ENCODE results near the gene CALU.
A peak's percentile ranks its signal among the peaks of the same experiment; 100 is the strongest.

The CALU gene

DNA sequence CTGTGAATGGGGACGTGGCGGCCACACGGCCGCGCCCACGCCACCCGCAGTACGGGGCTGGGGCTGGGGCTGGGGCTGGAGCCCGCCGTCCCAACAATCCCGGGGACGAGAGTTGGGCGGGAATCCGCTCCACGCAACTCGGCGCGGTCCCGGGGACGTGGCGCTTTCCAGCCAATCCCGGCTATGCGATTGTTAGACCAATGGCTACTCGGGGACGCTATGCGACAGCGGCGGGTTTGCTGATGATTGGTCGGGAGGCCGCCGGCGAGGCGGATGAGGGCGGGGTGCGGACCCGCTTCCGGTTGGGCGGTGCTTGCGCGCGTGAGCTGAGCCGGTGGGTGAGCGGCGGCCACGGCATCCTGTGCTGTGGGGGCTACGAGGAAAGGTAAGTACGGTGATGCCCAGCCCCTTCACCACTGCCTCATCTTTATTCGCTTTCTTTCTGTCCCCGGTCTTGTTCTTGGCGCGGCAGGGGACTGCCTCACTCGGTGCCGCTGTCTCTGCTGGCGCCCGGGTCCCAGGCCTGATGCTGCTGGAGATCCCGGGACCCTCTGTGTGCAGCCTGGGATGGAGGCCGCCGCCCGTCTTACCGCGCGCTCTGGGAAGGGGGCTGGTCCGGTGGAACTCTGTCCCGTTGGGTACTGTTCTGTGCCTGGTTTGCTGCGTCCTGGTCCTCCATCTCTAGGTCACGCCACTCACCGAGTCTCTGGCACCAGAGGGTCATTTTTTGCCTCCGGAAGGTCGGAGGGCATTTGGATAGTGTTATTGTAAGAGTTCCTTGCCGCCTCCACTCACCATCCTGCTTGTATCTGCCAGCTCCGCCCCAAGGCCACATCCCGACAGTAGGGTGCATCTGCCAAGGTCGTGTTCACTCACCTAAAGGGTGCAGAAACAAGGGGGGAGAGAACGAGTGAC, at the start of gene CALU:
Gene CALU, plus strand, starts transcription at position 312 of the 915 bp plus-strand sequence. CDS start 9,225 bp downstream, outside the sequence.
- peaks cover 11 to 22% of the 10 kb centered on the region in 2 donors for H3K4me1 ChIP-seq (ENCODE audit: control insufficient read depth in 1 of 2, insufficient read depth in 2 of 2, low read length in 2 of 2)
- peaks cover 0 to 22% of the 10 kb centered on the region in 2 donors for H3K36me3 ChIP-seq (ENCODE audit: control insufficient read depth in 1 of 2, insufficient read depth in 2 of 2, low read length in 2 of 2)
- H3K27me3 ChIP-seq (ENCODE audit: low read depth, low read length) = no peaks in the 10 kb centered on the region
- H3K27ac ChIP-seq (ENCODE audit: low read length) = peak within 1 kb of the TSS; percentile 96
- H3K9me3 ChIP-seq (ENCODE audit: control insufficient read depth in 1 of 2, low read length in 2 of 2) = no peaks in the 10 kb centered on the region
- peak within 1 kb of the TSS; percentile 69 to 97 for H3K4me3 ChIP-seq (ENCODE audit: low read depth in 1 of 2, low read length in 2 of 2)

DNA sequence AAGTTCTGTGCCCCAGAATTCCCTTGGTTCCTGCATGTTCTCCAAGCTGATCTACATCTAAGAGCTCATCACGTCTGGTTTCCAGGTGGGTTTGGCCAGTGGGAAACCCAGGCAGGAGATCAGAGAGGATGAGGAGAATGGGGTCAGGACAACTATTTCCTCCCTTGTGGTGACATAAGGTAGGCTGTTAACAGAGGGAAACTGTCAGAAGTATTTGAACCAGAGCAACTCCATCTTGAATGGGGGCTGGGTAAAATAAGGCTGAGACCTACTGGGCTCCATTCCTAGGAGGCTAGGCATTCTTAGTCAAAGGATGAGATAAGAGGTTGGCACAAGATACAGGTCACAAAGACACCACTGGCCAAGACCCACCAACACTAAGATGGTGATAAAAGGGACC, 47.9 kb upstream of the CALU start:
- no peak overlapping the region for H3K4me3 ChIP-seq (ENCODE audit: low read depth in 1 of 2, low read length in 2 of 2)
- no peaks in the 10 kb centered on the region for H3K4me1 ChIP-seq (ENCODE audit: control insufficient read depth in 1 of 2, insufficient read depth in 2 of 2, low read length in 2 of 2)
- no peak overlapping the region for H3K27ac ChIP-seq (ENCODE audit: low read length)
- H3K9me3 ChIP-seq (ENCODE audit: control insufficient read depth in 1 of 2, low read length in 2 of 2) = no peaks in the 10 kb centered on the region
- no peaks in the 10 kb centered on the region for H3K36me3 ChIP-seq (ENCODE audit: control insufficient read depth in 1 of 2, insufficient read depth in 2 of 2, low read length in 2 of 2)
- peaks cover 4% of the 10 kb centered on the region for H3K27me3 ChIP-seq (ENCODE audit: low read depth, low read length)

DNA sequence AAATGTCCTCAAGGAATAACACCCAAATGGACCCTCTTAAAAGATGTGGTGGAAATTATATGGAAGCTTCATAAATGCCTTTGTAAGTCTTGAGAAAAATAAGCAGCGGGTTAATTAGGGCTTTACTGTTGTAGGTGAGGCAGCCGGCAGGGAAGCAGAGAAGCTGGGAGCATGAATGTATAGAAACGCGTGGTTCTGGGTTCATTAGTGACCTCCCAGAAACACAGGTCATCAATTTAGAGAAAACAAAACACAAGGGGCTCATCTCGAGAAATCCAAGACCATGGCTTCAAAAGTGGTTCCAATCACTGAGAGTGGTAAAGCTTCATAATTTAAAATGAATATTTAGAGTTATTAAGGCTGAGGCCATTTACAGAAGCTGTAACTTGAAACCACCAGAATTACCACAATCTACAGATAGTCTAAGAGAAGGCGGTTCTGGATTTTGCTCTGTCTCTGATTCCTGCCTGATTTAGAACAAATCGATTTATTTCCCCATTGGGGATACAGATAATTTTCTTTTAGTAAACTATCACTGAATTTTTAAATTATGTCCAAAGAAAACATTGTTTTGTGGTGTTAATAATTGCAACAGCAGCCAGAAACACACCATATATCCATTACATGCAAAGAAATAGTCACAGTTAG, 46.4 kb upstream of the CALU start:
- Histone ChIP-seq H3K36me3 (ENCODE audit: control insufficient read depth in 1 of 2, insufficient read depth in 2 of 2, low read length in 2 of 2) (no peaks in the 10 kb centered on the region), H3K4me3 (ENCODE audit: low read depth in 1 of 2, low read length in 2 of 2) (no peak overlapping the region), H3K9me3 (ENCODE audit: control insufficient read depth in 1 of 2, low read length in 2 of 2) (no peaks in the 10 kb centered on the region), H3K4me1 (ENCODE audit: control insufficient read depth in 1 of 2, insufficient read depth in 2 of 2, low read length in 2 of 2) (peaks cover 0 to 5% of the 10 kb centered on the region in 2 donors), H3K27ac (ENCODE audit: low read length) (no peak overlapping the region), H3K27me3 (ENCODE audit: low read depth, low read length) (peaks cover 18% of the 10 kb centered on the region)

- H3K27ac ChIP-seq (ENCODE audit: low read length) = no peak overlapping the region
- no peaks in the 10 kb centered on the region for H3K36me3 ChIP-seq (ENCODE audit: control insufficient read depth in 1 of 2, insufficient read depth in 2 of 2, low read length in 2 of 2)
- peaks cover 26% of the 10 kb centered on the region for H3K27me3 ChIP-seq (ENCODE audit: low read depth, low read length)
- H3K4me1 ChIP-seq (ENCODE audit: control insufficient read depth in 1 of 2, insufficient read depth in 2 of 2, low read length in 2 of 2) = peaks cover 0 to 5% of the 10 kb centered on the region in 2 donors
- H3K9me3 ChIP-seq (ENCODE audit: control insufficient read depth in 1 of 2, low read length in 2 of 2) = no peaks in the 10 kb centered on the region
- no peak overlapping the region for H3K4me3 ChIP-seq (ENCODE audit: low read depth in 1 of 2, low read length in 2 of 2)
Measured at GRCh38 chr7:128693373-128694015, 45.7 kb upstream of the CALU start.

- no peaks in the 10 kb centered on the region for H3K9me3 ChIP-seq (ENCODE audit: control insufficient read depth in 1 of 2, low read length in 2 of 2)
- peaks cover 0 to 5% of the 10 kb centered on the region in 2 donors for H3K4me1 ChIP-seq (ENCODE audit: control insufficient read depth in 1 of 2, insufficient read depth in 2 of 2, low read length in 2 of 2)
- no peaks in the 10 kb centered on the region for H3K36me3 ChIP-seq (ENCODE audit: control insufficient read depth in 1 of 2, insufficient read depth in 2 of 2, low read length in 2 of 2)
- H3K27ac ChIP-seq (ENCODE audit: low read length) = no peak overlapping the region
- peaks cover 28% of the 10 kb centered on the region for H3K27me3 ChIP-seq (ENCODE audit: low read depth, low read length)
- H3K4me3 ChIP-seq (ENCODE audit: low read depth in 1 of 2, low read length in 2 of 2) = no peak overlapping the region
Measured at GRCh38 chr7:128694738-128695137, 44.4 kb upstream of the CALU start.

- Histone ChIP-seq H3K27ac (ENCODE audit: low read length) (no peak overlapping the region), H3K27me3 (ENCODE audit: low read depth, low read length) (peaks cover 28% of the 10 kb centered on the region), H3K36me3 (ENCODE audit: control insufficient read depth in 1 of 2, insufficient read depth in 2 of 2, low read length in 2 of 2) (no peaks in the 10 kb centered on the region), H3K4me3 (ENCODE audit: low read depth in 1 of 2, low read length in 2 of 2) (peak overlapping the region; percentile 37 to 47), H3K9me3 (ENCODE audit: control insufficient read depth in 1 of 2, low read length in 2 of 2) (no peaks in the 10 kb centered on the region), H3K4me1 (ENCODE audit: control insufficient read depth in 1 of 2, insufficient read depth in 2 of 2, low read length in 2 of 2) (peaks cover 0 to 5% of the 10 kb centered on the region in 2 donors)
Measured at GRCh38 chr7:128697302-128697905, 41.8 kb upstream of the CALU start.

GRCh38 chr7:128699196-128699712, 39.9 kb upstream of the CALU start:
- Histone ChIP-seq H3K27ac (ENCODE audit: low read length) (no peak overlapping the region), H3K27me3 (ENCODE audit: low read depth, low read length) (peaks cover 28% of the 10 kb centered on the region), H3K4me3 (ENCODE audit: low read depth in 1 of 2, low read length in 2 of 2) (no peak overlapping the region), H3K4me1 (ENCODE audit: control insufficient read depth in 1 of 2, insufficient read depth in 2 of 2, low read length in 2 of 2) (peaks cover 0 to 5% of the 10 kb centered on the region in 2 donors), H3K9me3 (ENCODE audit: control insufficient read depth in 1 of 2, low read length in 2 of 2) (no peaks in the 10 kb centered on the region), H3K36me3 (ENCODE audit: control insufficient read depth in 1 of 2, insufficient read depth in 2 of 2, low read length in 2 of 2) (no peaks in the 10 kb centered on the region)

- Histone ChIP-seq H3K4me1 (ENCODE audit: control insufficient read depth in 1 of 2, insufficient read depth in 2 of 2, low read length in 2 of 2) (peaks cover 0 to 5% of the 10 kb centered on the region in 2 donors), H3K27ac (ENCODE audit: low read length) (no peak overlapping the region), H3K27me3 (ENCODE audit: low read depth, low read length) (peaks cover 28% of the 10 kb centered on the region), H3K9me3 (ENCODE audit: control insufficient read depth in 1 of 2, low read length in 2 of 2) (no peaks in the 10 kb centered on the region), H3K4me3 (ENCODE audit: low read depth in 1 of 2, low read length in 2 of 2) (no peak overlapping the region), H3K36me3 (ENCODE audit: control insufficient read depth in 1 of 2, insufficient read depth in 2 of 2, low read length in 2 of 2) (no peaks in the 10 kb centered on the region)
Measured at GRCh38 chr7:128699895-128700294, 39.3 kb upstream of the CALU start.

DNA sequence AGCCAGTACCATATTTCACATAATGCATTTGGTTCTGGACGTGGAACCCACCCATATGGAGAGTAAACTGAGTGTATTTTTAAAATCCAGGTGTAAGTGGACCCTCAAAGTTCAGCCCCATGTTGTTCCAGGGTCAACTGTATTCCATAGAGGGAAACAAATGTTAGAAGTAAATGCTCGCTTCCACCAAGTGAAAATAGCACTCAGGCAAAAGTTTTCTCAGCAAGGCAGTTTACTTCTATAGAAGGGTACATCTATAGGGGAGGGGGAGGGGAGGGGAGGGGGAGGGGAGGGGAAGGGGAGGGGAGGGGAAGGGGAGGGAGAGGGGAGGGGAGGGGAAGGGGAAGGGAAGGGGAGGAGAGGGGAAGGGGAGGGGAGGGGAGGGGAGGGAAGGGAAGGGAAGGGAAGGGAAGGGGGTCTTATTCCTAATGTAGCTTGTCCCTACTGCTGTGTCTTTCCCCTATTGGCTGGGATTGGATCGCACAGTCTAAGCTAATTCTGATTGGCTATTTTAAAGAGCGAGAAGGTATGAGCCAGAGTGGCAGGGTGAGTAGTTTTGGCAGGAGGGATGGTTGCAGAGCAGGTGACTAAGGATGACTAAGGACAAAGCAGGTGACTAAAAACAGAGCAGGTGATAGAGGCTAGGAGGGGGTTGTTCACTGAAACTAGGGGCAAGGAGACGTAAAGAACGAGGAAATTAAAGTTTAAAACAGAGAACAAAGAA, 37.9 kb upstream of the CALU start:
- Histone ChIP-seq H3K4me3 (ENCODE audit: low read depth in 1 of 2, low read length in 2 of 2) (no peak overlapping the region), H3K9me3 (ENCODE audit: control insufficient read depth in 1 of 2, low read length in 2 of 2) (no peaks in the 10 kb centered on the region), H3K4me1 (ENCODE audit: control insufficient read depth in 1 of 2, insufficient read depth in 2 of 2, low read length in 2 of 2) (peaks cover 0 to 5% of the 10 kb centered on the region in 2 donors), H3K36me3 (ENCODE audit: control insufficient read depth in 1 of 2, insufficient read depth in 2 of 2, low read length in 2 of 2) (no peaks in the 10 kb centered on the region), H3K27me3 (ENCODE audit: low read depth, low read length) (peaks cover 25% of the 10 kb centered on the region), H3K27ac (ENCODE audit: low read length) (no peak overlapping the region)

DNA sequence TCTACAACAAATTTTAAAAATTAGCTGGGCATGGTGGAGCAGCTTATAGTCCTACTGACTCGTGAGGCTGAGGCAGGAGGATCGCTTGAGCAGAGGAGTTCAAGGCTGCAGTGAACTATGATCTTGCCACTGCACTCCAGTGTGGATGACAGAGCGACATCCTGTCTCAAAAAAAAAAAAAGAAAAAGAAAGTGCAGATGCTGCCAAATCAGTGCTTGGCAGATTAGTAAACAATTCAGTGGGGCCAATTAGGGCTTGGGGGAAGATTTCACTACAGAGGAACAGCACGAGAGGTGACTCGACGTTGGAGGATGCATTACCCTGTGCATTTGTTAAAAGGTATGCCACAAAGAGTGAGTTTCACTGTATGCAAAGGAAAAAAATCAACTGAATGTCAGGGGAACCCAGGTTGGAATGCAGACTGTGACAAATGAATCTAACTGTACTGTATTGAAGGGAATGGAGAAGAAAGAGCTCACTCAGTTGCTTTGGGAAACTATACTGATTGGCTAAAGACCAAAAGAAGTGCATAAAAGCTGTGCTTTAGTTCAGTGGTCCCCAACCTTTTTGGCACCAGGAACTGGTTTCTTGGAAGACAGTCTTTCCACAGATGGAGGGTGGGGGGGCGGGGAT, 35.4 kb upstream of the CALU start:
- Histone ChIP-seq H3K27ac (ENCODE audit: low read length) (no peak overlapping the region), H3K9me3 (ENCODE audit: control insufficient read depth in 1 of 2, low read length in 2 of 2) (no peaks in the 10 kb centered on the region), H3K4me1 (ENCODE audit: control insufficient read depth in 1 of 2, insufficient read depth in 2 of 2, low read length in 2 of 2) (no peaks in the 10 kb centered on the region), H3K27me3 (ENCODE audit: low read depth, low read length) (peaks cover under 1% of the 10 kb centered on the region), H3K4me3 (ENCODE audit: low read depth in 1 of 2, low read length in 2 of 2) (no peak overlapping the region), H3K36me3 (ENCODE audit: control insufficient read depth in 1 of 2, insufficient read depth in 2 of 2, low read length in 2 of 2) (no peaks in the 10 kb centered on the region)

Data from muscle layer of duodenum (tissue), 2 donors.